Measurements from ENCODE around the gene FOXN3. TPM values are rescaled to one million over a fixed set of nuclear protein-coding genes. Genes with fewer than 3 reads are reported as not detected.

Gene FOXN3
- total RNA-seq, 4 donors from 2014 or later, result 27.4 to 91.4 (median 39.2) TPM

DNA sequence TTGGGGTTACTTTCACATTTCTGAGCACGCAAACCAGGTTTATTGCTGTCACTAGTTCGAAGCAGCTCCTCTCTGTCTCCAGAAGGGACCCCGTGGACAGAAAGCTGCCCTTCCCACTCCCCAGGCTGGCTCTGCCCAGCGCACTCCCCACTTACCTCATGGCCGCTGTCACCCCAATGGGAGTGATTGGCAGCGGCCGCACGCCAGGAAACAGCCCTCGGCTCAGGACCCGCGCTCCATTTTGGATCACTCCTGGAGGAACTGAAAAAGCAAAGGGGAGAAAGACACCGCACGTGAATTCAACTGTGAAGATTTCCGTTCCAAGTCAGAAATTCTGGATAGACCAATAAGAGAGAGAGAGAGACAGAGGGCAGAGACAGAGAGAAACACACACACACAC lies 236.5 kb downstream of the FOXN3 start:
- 98 to 100% methylated on average over 6 to 8 of the region's 14 CpGs for WGBS, 2 donors
- Histone ChIP-seq H3K4me3 (no peak overlapping the region), H3K36me3 (peaks cover 0 to 67% (median 0%) of the 10 kb centered on the region in 3 donors), H3K27me3 (no peaks in the 10 kb centered on the region), H3K4me1 (peaks cover 7 to 34% (median 9%) of the 10 kb centered on the region in 3 donors), H3K9me3 (no peaks in the 10 kb centered on the region), H3K27ac (no peak overlapping the region)
- TF ChIP-seq, protein P1, sequence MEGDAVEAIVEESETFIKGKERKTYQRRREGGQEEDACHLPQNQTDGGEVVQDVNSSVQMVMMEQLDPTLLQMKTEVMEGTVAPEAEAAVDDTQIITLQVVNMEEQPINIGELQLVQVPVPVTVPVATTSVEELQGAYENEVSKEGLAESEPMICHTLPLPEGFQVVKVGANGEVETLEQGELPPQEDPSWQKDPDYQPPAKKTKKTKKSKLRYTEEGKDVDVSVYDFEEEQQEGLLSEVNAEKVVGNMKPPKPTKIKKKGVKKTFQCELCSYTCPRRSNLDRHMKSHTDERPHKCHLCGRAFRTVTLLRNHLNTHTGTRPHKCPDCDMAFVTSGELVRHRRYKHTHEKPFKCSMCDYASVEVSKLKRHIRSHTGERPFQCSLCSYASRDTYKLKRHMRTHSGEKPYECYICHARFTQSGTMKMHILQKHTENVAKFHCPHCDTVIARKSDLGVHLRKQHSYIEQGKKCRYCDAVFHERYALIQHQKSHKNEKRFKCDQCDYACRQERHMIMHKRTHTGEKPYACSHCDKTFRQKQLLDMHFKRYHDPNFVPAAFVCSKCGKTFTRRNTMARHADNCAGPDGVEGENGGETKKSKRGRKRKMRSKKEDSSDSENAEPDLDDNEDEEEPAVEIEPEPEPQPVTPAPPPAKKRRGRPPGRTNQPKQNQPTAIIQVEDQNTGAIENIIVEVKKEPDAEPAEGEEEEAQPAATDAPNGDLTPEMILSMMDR (IDR thresholded peaks at IDR 0.05), result no peak
- TF ChIP-seq POLR2A (IDR thresholded peaks at IDR 0.05), result no peak
- intact Hi-C loops (cut with DNase I), result no loop called here
- DNase-seq, result no peak

DNA sequence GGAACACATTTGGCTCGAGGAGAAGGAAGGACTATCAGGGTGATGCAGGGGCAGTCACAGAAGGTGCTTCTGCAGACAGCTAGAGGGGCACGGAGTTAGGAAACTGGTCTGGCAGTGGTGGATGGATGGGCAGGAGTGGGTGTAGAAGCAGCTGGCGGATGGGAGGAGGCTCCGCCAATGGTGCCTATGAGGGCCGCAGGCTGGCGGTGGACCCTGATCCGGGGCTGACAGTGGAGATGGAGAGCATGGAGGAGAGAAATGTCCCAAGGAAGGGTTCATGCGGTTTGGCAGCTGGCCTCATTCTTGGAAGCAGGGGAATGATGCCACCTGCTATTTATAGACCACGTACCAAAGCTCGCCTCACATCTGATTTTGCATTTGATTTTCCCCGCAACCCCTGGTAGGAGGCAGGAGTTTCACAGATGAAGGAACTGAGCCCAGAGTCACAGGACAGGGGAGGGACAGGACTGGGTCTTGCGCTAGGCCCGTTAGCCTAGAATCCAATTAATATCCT lies 237.1 kb downstream of the FOXN3 start:
- 79 to 80% methylated on average over 13 of the region's 13 CpGs for WGBS, 2 donors
- Histone ChIP-seq H3K4me1 (peaks cover 4 to 28% (median 4%) of the 10 kb centered on the region in 3 donors), H3K36me3 (peaks cover 0 to 72% (median 0%) of the 10 kb centered on the region in 3 donors), H3K27ac (no peak overlapping the region), H3K27me3 (no peaks in the 10 kb centered on the region), H3K9me3 (no peaks in the 10 kb centered on the region), H3K4me3 (no peak overlapping the region)
- TF ChIP-seq, protein P1 (IDR thresholded peaks at IDR 0.05), result no peak
- no peak for TF ChIP-seq POLR2A (IDR thresholded peaks at IDR 0.05)
- no peak for DNase-seq
- intact Hi-C loops (cut with DNase I), result no loop called here

DNA sequence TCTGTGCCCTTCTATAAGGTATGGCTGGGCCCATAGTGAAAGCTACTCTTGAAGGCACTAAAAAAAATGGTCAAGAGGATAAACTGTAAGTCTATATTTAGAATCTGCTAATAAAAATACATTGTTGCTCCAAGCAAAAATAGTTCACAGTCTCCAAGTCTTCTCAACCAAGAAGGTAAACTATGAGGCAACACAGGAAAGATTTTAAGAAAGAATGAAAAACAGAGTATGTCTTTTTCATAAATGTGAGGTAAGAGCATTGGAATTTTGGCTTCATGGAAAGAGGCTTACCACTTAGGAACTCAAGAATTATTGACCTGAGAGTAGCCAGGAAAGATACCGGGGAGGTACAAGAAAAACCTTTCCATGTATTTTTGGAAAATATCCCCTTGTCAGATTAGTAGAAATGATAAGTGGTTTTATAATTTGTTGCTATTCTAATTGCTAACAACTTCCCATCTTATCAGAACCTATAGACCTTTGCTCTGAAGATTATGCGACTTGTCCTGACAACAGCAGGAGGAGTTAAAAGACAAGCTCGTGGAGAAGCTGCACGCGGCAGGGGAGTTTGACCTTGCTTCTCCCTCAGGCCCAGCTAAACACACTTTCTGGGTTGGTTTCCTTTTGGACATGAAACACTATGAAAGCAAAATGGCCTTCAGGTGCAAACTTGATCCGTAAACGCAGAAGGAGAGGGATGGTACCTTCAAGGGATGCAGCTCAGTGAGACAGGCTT lies 238.1 kb downstream of the FOXN3 start:
- Histone ChIP-seq H3K27me3 (no peaks in the 10 kb centered on the region), H3K36me3 (peaks cover 0 to 72% (median 0%) of the 10 kb centered on the region in 3 donors), H3K4me1 (peaks cover 4 to 18% (median 4%) of the 10 kb centered on the region in 3 donors), H3K4me3 (no peak overlapping the region), H3K9me3 (no peaks in the 10 kb centered on the region), H3K27ac (no peak overlapping the region)
- WGBS, 2 donors, result 85 to 89% methylated on average over 7 of the region's 7 CpGs
- no peak for TF ChIP-seq POLR2A (IDR thresholded peaks at IDR 0.05)
- TF ChIP-seq, protein P1 (IDR thresholded peaks at IDR 0.05), result no peak
- no peak for DNase-seq
- intact Hi-C loops (cut with DNase I), result no loop called here

DNA sequence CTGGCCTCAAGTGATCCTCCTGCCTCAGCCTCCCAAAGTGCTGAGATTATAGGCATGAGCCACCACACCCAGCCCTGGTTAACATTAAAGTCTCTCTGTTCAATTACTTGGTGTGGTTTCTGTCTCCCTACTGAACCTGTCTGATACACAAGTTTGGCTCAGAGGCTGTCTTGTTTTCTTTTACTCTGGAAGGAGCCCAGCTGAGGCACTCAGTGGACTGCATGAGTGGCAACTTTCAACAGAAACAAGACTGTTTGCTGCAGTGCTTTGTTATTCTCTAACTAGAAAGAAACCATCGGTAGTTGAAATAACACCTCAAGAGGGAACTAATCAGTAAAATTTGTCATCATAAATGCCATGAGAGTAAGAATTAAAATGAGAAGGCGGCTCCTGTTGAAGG lies 238.7 kb downstream of the FOXN3 start:
- H3K27ac ChIP-seq, result no peak overlapping the region
- WGBS, 2 donors, result 80 to 83% methylated on average over 2 of the region's 2 CpGs
- peaks cover 0 to 72% (median 0%) of the 10 kb centered on the region in 3 donors for H3K36me3 ChIP-seq
- TF ChIP-seq, protein P1 (IDR thresholded peaks at IDR 0.05), result no peak
- TF ChIP-seq POLR2A (IDR thresholded peaks at IDR 0.05), result no peak
- no peaks in the 10 kb centered on the region for H3K9me3 ChIP-seq
- H3K4me3 ChIP-seq, result no peak overlapping the region
- H3K27me3 ChIP-seq, result no peaks in the 10 kb centered on the region
- H3K4me1 ChIP-seq, result peaks cover 4 to 17% (median 4%) of the 10 kb centered on the region in 3 donors
- no peak for DNase-seq
- intact Hi-C loops (cut with DNase I), result no loop called here
